ENCODE measurements around the gene FAM184A.

The FAM184A gene

DNA sequence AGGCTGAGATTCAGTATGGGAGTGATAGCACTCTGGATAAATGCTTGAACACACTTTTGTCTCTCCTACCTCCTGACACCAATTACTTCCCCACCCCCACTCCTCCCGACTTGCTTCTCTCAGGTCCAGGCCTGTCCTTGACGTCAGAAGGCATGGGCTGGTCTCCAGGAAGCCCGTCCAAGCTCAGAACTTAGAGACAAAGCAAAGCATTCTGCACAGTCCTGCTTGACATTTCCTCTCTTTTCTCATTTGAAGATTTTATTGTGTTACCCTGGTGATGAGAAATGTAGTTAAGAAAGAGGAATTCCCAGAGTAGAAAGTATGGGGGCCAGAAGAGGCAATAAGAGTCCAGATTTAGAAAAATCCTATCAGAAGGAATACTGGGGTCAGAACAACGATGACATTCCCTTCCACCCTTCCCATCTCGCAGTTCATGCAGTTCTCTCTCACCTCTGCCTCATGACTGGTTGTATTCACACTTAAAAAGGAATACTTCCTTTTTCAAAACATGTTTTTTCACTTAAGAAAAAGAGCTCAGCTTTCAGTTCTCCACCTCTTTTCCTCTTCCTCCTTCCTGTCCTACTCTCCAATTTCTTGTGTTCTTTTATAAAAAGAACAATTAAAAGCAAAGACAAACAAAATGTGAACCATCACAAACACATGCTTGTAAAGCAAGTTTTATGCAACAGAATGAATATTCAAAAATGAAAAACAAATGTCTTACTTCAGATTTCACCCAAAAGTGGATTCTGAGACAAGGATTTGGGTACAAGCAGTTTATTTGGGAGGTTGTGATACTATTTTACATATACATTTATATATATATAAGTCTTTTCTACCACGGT lies 18.5 kb upstream of the FAM184A start:
- DNase-seq: no peak

DNA sequence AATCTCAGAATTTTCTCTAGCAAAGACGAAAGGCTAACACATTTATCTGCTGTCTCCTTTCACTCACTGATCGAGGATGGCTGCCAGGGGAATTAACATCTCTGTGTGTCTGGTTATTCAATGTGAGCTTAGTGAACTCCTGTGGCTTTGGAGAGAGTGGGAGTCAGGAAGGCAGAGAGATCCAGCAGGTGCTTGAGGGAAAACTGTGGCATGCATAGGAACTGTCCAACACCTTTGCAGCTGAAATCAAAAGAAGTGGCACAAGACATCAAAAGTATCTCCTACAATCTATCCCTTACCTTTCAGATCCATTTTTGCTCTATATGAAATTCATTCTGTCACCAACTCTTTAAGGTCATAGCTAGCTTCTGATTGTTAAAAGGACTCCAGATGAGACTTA lies 11.8 kb upstream of the FAM184A start:
- DNase-seq: no peak

DNA sequence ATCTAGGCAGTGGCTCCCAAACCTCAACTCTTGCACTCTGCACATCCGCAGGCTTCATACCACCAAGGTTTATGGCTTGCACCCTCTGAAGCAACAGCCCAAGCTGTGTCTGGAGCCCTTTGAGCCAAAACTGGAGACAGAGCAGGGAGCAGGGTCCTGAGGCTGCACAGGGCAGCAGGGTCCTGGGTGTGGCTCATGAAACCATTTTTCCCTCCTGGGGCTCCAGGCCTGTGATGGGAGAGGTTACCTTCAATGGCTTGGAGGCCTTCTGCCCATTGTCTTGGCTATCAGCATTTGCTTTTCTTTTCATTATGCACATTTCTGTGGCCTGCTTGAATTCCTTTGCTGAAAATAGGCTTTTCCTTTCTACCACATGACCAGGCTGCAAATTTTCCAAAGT lies 6.3 kb upstream of the FAM184A start:
- no peak for DNase-seq

DNA sequence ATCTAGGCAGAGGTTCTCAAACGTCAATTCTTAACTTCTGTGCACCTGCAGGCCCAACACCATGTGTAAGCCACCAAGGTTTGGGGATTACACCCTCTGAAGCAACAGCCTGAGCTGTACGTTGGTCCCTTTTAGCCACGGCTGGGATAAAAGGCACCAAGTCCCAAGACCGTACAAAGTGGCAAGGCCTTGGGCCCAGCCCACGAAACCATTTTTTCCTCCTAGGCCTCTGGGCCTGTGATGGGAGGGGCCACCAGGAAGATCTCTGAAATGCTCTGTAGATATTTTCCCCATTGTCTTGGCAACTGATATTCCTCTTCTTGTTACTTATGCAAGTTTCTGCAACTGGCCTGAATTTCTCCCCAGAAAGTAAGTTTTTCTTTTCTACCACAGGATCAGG lies 4.5 kb upstream of the FAM184A start:
- DNase-seq: no peak

DNA sequence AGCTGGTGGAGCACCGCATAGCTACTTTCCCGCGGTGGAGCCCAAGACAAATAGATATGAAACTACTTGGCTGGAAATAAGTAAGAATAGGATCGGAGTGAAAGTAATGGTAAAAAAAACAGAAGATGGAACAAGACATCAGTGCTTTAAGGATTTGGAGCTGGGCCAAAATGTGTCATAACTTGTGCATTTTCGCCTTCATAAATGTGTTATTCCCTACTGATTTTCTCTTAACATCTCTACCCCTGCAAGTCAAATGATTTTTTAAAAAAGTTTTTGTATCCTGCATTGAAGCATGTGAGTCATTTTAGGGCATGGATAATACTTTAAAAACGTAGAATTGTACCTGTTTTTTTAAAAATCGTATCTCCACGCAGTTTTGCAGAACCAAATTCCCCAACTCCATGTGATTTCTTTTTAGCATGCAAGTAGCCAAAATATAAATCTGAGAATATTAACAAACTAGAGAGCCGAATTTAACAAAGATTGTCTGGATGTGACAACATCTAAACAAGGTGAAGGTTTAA lies 882 bp upstream of the FAM184A start:
- DNase-seq: no peak

DNA sequence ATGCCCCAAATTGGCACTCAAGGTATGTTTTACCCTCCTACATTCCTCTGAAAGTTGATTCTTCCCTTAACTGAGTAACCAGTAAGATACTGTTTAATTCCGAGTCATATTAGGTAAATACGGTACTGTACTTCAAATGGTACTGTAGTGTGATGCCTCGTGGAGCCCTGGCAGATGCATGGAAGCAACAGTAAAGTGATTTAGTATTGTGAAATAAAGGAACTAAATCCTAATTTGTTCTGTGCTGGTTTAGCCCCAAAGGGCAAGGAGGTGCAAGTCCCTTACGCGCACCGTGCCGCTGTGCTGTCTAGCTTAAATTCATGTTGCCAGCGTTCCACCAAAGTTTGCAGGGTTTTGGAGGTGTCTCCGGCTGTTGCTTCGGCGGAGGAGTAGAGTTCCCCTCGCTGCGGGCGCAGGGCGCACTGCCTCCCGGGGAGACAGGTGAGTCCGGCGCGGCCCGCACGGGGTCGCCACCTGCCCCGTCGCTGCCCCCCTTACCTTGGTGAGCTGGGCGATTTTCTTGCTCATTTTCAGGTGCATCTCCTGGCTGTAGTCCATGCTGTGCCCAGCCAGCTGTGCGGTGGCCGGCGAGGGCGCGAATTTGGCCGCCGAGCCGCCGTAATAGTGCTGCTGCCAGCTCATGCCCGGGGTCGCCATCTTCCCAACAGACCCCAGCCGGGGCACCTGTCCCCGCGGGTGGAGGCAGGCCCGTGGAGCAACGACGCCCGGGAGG lies 655 bp downstream of the FAM184A start:
- DNase-seq: peak; percentile 65

DNA sequence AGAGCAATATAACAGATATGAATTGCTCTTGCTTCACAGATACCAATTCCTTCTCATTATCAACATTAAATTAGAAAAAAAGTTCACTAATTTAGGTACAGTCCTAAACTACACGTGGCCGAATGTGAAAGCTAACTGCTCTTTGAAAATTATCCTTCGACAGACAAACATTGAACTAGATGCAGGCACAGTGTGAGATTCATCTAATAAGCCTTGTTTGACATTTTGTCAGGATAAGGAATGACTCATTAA lies 1.1 kb downstream of the FAM184A start:
- DNase-seq: no peak

DNA sequence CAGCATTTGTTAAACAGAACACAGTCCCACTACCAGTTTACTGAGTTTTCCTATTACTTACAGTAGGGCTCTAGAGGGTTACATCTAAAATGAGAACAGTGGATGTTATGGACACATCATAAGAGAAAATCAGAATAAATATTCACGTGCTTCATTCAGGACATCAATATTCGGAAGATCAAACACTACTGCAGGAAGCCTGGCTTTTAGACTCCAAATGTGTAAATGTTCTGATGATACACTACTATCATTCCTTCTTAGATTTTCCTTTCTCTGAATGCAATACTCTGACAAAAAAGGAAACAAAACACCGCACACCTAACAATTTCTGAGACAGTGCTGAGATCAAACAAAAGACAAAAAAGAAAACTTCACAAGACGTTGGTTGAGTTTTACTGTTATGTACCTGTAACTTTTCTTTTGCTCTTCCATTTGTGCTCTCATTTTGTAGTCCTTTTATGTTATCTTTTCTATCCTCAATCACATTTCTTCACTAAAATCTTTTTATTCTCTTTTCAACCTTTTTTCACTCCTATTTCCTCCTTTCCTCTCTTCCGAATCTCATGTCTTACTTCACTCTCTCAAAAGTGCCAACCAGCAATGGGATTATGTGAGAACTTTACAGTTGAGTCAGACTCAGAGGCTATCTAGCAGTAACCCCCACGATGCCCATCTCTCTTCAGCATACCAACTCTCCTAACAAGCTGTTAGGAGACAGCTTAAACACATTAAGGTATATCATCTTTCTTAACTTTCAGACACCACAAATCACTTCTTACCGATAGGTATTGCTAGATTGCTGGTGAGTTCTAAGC lies 1.7 kb downstream of the FAM184A start:
- no peak for DNase-seq

DNA sequence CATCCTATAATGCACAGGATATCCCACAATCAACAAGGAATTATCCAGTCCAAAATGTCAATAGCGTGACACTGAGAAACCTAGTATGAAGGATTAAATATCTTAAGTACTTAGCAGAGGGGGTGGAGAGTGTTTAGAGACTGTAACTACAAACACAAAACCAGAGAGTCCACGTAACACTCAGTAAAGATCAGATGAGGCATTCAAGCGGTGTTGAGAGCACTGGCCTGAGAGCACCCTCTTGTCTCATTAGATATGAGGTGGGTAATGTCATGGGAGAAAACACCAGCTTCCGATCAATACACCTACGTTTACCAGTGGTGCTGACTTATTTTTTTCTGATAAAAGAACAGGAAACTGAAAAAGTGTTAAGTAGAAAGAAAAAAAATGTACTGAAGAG lies 2.3 kb downstream of the FAM184A start:
- DNase-seq: no peak

DNA sequence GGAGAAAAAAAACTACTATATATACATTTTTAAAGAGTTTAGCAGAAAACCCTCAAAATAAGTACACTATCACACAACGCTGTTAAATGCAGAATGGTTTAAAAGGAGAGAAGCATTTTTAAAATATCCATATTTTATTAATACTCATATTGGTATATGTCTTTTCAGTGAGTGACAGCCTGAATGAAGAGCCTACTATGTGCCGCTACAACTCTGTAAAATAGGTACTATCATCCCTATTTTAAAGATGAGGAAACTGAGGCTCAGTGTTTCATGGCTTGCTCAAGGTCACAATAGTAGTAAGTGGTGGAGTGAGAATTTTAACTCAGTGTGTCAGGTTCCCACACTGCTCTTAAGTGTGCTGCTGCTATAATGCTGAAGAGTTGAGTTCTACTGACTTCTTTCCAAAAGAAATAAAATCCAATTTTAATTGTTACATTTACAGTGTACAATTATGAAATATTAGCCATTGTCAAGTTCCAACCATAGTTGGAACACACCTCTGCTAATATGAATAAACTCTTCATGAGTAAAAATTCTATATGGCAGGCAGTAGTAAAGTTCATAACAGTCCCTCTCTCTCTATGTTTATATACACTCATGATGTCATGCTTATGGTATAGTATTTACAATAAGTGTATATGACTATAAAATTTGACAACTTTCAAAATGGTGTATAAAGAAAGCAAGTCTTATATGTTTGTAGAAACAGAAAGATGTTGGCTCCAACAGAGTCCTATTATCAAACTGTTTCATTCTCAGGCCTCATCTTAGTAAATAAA lies 3.1 kb downstream of the FAM184A start:
- no peak for DNase-seq

DNA sequence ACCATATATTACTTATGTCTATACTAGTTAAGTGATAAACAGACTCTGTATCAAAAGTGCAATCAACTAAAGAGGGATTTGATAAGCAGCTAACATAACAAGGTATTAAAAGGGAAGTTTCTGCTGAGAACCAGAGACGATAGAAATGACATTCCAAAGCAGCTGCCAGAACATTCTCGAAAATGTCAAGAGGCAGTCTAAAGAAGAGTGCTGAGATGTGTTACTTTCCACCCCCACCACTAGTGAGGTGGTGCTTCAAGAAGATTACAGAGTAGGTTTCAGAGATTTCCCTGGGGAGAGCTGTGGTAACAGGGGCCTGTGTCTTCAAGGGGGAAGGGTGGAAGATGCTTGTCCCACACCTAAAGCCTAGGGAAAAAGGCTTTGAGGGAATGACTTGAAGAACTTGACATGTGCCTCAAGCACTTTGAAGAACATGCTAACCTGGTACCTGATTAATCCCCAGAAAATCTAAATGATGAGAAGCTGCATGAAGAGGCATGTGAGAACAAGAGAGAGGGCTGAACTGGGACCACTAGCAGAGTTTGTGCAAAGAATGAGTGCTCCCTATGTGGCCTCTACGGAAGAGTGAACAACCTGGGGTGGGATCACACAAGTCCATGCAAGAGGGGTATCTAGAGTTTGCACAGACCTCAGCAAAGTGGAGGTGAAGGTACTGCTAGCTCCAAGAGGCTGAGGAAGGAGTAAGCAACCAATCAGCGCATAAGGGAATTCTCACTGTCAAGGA lies 5.0 kb downstream of the FAM184A start:
- DNase-seq: no peak

DNA sequence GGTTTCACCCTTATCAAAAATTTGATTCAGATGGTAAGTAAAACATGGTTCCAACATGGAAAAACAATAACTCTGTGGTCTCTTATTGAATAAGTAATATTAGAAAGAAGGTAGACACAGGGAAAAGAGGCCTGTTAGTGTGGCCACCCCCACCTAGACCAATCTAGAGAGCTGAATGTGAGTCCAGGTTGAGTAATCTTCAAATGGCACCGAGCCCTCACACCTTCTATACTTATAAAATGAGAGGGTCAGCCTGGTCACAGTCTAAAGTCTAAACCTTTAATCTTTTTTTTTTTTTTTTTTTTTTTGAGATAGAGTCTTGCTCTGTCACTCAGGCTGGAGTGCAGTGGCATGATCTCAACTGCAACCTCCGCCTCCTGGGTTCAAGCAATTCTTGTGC lies 6.9 kb downstream of the FAM184A start:
- DNase-seq: no peak

DNA sequence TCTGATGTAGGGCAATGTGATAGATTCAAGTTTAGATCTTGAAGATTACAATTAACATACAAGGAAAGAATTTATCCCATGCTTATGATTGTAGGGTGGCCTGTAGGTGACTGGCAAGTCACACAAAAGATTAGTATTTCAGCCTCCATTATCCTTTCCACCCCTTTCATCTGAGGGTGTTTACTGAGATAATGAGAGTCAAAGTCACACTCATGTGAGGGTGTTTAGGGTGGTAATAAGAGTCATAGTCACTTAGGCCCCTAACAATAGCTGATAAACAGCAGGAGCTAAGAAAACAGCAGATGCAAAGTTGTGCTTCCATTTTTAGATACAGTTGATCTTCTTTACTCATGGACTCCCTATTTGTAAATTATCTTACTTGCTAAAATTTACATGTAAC lies 11.4 kb downstream of the FAM184A start:
- no peak for DNase-seq

DNA sequence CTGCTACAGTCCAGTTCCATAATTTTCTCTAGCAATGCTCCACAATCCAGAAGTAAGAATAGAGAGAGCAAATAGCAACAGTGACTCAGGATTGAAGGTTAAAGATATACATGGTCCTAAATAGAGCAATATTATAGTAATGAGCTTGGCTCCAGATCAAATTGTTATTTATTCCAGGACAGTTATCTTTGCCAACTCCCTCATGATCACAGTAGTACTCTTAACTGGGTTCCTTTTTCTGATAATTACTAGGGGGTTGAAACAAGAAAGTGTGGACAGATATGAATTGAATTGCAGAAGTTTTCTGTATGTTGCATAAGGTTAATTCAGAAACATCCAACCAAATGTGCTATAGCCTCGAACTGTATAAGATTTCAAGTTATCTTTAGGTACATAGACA lies 11.9 kb downstream of the FAM184A start:
- DNase-seq: no peak

DNA sequence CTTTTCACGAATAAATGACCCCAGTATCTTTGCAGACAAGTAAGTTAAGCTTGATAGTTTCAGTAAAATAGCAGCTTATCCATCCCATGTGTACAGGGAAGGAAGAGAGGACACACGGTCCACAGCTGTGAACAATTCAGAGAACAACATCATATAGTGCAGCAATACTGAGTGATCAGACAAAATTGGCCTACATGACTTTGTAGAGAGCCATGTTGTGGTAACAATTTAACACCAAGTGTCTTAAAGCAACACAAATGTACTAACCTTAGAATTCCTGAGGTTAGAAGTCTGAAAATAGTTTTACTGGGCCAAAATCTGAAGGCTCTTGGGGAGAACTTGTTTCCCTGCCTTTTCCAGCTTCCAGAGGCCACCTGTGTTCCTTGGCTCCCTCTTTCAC lies 12.5 kb downstream of the FAM184A start:
- no peak for DNase-seq

DNA sequence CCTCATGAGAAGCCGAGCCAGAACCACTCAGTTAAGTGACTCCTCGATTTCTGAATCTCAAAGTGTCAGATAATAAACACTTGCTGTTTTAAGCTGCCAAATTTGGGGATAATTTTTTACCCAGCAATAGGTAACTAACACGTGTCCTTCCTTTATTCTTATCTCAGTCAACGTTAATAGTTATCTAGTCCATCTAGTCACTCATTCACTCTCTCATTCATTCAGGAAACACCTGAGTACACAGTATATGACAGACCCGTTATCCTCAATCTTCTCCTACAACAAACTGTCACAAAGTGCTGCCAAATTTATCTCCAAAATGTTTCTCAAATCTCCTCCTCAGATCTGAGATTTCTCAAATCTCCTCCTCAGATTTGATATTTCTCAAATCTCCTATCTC lies 13.1 kb downstream of the FAM184A start:
- no peak for DNase-seq

DNA sequence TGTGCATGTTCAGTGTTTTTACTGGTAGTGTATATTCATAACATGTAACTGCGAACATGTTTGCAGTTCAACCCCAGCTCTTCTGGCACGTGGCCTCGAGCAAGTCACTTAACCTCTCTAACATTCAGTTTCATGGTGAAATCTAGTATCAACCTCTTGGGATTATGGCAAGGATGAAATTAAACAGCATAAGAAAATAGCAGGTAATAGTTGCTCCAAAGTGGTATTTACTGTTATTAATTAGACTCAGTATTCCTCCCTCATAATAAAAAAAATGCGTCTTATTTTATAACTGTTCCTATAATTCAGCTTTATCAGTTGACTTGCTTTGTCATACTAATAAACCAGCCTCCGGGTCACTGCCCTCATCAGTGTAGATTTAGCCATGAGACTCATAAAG lies 15.0 kb downstream of the FAM184A start:
- no peak for DNase-seq

DNA sequence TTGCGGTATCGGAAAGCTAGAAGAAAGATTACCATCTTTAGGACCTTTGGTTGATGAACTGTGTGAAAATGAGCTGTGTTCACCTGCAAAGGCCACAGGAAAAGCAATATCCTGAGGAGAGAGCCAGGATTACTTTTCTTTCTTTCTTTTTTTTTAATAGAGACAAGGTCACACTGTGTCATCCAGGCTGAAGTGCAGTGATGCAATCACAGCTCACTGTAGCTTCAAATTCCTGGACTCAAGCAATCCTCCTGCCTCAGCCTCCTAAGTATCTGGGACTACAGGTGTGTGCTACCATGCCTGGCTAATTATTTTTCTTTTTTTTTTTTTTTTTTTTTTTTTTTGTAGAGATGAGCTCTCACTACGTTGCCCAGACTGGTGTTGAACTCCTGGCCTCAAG lies 17.2 kb downstream of the FAM184A start:
- no peak for DNase-seq

DNA sequence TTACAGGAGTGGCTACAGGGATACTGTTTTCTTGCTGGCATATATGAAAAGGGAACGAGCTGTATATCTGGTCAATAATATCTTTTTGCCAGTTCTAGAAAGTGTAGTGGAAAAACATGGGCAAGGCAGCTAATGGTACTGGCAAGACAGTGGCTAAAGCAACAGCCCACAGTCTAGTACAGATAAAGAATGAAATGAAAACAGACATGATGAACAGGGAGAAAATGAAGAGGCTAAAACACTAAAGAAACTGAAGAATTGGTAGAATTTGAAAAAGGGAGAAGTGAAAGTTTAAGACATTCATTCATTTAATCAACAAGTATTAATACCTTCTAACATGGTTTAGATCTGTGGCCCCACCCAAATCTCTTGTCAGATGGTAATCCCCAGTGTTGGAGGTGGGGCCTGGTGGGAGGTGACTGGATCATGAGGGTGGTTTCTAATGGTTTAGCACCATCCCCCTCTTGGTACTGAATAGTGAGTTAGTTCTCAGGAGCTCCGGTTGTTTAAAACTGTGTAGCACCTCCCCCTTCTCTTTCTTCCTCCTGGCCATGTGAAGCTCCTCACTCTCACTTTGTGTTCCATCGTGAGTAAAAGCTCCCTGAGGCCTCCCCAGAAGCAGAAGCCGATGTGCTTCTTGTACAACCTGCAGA lies 18.1 kb downstream of the FAM184A start:
- no peak for DNase-seq

DNA sequence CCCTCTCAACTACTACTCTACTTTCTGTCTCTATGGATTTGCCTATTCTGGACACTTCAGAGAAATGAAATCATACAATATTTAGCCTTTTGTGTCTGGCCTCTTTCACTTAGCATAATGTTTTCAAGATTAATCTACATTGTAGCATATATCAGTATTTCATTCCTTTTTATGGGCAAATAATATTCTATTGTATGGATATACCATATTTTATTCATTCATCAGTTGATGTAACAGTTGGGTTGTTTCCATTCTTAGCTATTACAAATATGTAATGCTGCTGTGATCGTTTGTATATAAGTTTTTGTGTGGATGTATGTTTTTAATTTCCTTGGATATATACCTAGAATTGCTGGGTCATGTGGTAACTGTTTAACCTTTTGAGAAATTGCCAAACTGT lies 23.4 kb downstream of the FAM184A start:
- DNase-seq: no peak

DNA sequence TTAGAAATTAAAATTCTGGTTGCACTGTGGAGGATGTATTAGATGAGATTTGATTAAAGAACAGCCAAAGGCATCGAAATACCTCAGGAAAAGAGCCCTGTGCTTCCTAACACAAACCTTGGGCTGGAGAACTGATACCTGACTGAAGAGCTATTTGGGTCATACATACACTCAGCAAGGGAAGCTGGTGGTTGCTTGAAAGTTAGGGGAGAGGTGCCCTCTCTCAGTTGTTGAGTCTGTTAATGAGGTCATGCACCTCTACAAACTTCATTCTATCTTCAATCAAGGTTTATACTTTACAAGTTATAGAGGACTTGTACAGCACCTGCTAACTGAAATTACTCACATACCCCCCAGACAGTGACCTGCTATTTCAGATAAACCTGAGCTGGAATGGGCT lies 25.5 kb downstream of the FAM184A start:
- DNase-seq: no peak

All from NCI-H345 (cell line).